Activated CD8-positive, alpha-beta memory T cell treated with anti-CD3 and anti-CD28 coated beads for 48 hours (primary cell): ENCODE measurements around the gene LRRC4C.

ENCODE experiments used
- DNase-seq, 3 experiments: peaks; one replicate each; pipeline ENCODE4 v3.0.0-alpha.2; 2020; ENCODE audit warnings: low read depth in 2 of 3, low spot score in 2 of 3

The LRRC4C gene

GRCh38 chr11:41133023-41133422 lies 326.4 kb downstream of the LRRC4C start:
- no peak for DNase-seq

GRCh38 chr11:41121600-41121999 lies 337.9 kb downstream of the LRRC4C start:
- DNase-seq, result no peak

- DNase-seq, result no peak
Observed at GRCh38 chr11:41119484-41119883, 340.0 kb downstream of the LRRC4C start.

- no peak for DNase-seq
Observed at GRCh38 chr11:41118521-41118920, 340.9 kb downstream of the LRRC4C start.

- no peak for DNase-seq
Observed at GRCh38 chr11:41116970-41117369, 342.5 kb downstream of the LRRC4C start.

GRCh38 chr11:41115066-41115465 lies 344.4 kb downstream of the LRRC4C start:
- no peak for DNase-seq

- DNase-seq, result no peak
Observed at GRCh38 chr11:41113160-41113559, 346.3 kb downstream of the LRRC4C start.

- DNase-seq, result no peak
Observed at GRCh38 chr11:41110527-41110926, 348.9 kb downstream of the LRRC4C start.

- no peak for DNase-seq
Observed at GRCh38 chr11:41102471-41102870, 357.0 kb downstream of the LRRC4C start.

- DNase-seq, result no peak
Observed at GRCh38 chr11:41099654-41100053, 359.8 kb downstream of the LRRC4C start.

GRCh38 chr11:41085123-41085522 lies 374.3 kb downstream of the LRRC4C start:
- DNase-seq, result no peak

- no peak for DNase-seq
Observed at GRCh38 chr11:41081756-41082285, 377.6 kb downstream of the LRRC4C start.

GRCh38 chr11:41074318-41074717 lies 385.1 kb downstream of the LRRC4C start:
- no peak for DNase-seq

- DNase-seq, result no peak
Observed at GRCh38 chr11:41065432-41065831, 394.0 kb downstream of the LRRC4C start.

GRCh38 chr11:41058138-41058537 lies 401.3 kb downstream of the LRRC4C start:
- no peak for DNase-seq

- no peak for DNase-seq
Observed at GRCh38 chr11:41056892-41057569, 402.4 kb downstream of the LRRC4C start.

GRCh38 chr11:41053894-41054293 lies 405.6 kb downstream of the LRRC4C start:
- DNase-seq, result no peak

- DNase-seq, result no peak
Observed at GRCh38 chr11:41051919-41052635, 407.4 kb downstream of the LRRC4C start.

GRCh38 chr11:41050791-41051190 lies 408.7 kb downstream of the LRRC4C start:
- no peak for DNase-seq

- no peak for DNase-seq
Observed at GRCh38 chr11:41047229-41047628, 412.2 kb downstream of the LRRC4C start.

GRCh38 chr11:41045266-41045665 lies 414.2 kb downstream of the LRRC4C start:
- DNase-seq, result no peak

- DNase-seq, result no peak
Observed at GRCh38 chr11:41044747-41045146, 414.7 kb downstream of the LRRC4C start.

- DNase-seq, result no peak
Observed at GRCh38 chr11:41042688-41043087, 416.8 kb downstream of the LRRC4C start.
